Measurements from ENCODE around the gene CTNND1. TPM values are rescaled to one million over a fixed set of nuclear protein-coding genes. Genes with fewer than 3 reads are reported as not detected.

Gene CTNND1
- total and polyA plus RNA-seq, 9 of the 15 experiments (the other 6 are each of a cell fraction or from before 2014, with no cell fraction given) = 11.1 to 74.0 (median 43.3) TPM

GRCh38 chr11:57819252-57819979 lies 57.8 kb downstream of the CTNND1 start:
- 67% methylated on average over 7 of the region's 7 CpGs for WGBS (ENCODE audit: insufficient coverage, low coverage, missing lambda C conversion rate)
- DNase-seq (ENCODE audit: extremely low read depth in 1 of 4, low spot score in 3 of 4) (no peak), ATAC-seq (no peak), FAIRE-seq (no peak)
- Histone ChIP-seq H3K4me2 (ENCODE audit: insufficient read depth, low read length) (no peak overlapping the region), H3K27me3 (ENCODE audit: control insufficient read depth in 2 of 2, insufficient read depth in 2 of 2, low read length in 2 of 2) (no peaks in the 10 kb centered on the region), H3K36me3 (ENCODE audit: control insufficient read depth, insufficient read depth, low read length) (peaks cover 32% of the 10 kb centered on the region; the same call in 2 of the 3 replicates), H3K9me3 (replicated peaks; ENCODE audit: control insufficient read depth, insufficient read depth, low read depth, low read length) (no peaks in the 10 kb centered on the region), H4K20me1 (replicated peaks; ENCODE audit: control insufficient read depth, insufficient read depth, low read length) (no peaks in the 10 kb centered on the region), H3K79me2 (ENCODE audit: control insufficient read depth, insufficient read depth, low read length) (no peaks in the 10 kb centered on the region), H3K4me3 (no peak overlapping the region), H3K4me1 (replicated peaks in 1 of 2; ENCODE audit: control insufficient read depth in 2 of 2, insufficient read depth in 2 of 2, low read length in 2 of 2) (no peaks in the 10 kb centered on the region), H3K27ac (ENCODE audit: extremely low read depth, low read depth, low read length) (no peak overlapping the region), H3K9me1 (ENCODE audit: control insufficient read depth, insufficient read depth, low read length) (no peaks in the 10 kb centered on the region), H2AFZ (ENCODE audit: low read depth, low read length) (no peak overlapping the region), H3K9ac (ENCODE audit: insufficient read depth in 1 of 2, low read depth in 2 of 2, low read length in 2 of 2) (no peak overlapping the region)
- TF ChIP-seq POLR2AphosphoS2 (IDR thresholded peaks at IDR 0.05; ENCODE audit: low read length) (peak; percentile 68; the same call in 1 of the 2 replicates), KHSRP (IDR thresholded peaks at IDR 0.05) (no peak)
- CTCF ChIA-PET (ENCODE audit: low intra/inter-chr PET ratio) = no interaction called here
- in situ Hi-C loops (cut with MboI) = loop anchor here (25.0 kb wide), 1 partner anchor 693 kb away; the partner anchor contains the start of gene OR5B21
- BruUV-seq (replicated peaks) = no TSS peak
- intact Hi-C loops (cut with micrococcal nuclease) = no loop called here
- POLR2A ChIA-PET = interaction anchor here (0.6 to 0.9 kb wide), 5 partner anchors 9 to 499 kb away, joined by 3 read pairs; no protein-coding TSS in a partner anchor

- H3K9me1 ChIP-seq (ENCODE audit: control insufficient read depth, insufficient read depth, low read length) = no peaks in the 10 kb centered on the region
- 0% methylated on average over 1 of the region's 1 CpG for WGBS (ENCODE audit: insufficient coverage, low coverage, missing lambda C conversion rate)
- no TSS peak for BruUV-seq (replicated peaks)
- TF ChIP-seq IFI16 (CRISPR knock-in tag; IDR thresholded peaks at IDR 0.05) (no peak), DNMT1 (IDR thresholded peaks at IDR 0.05) (no peak), SIX5 (IDR thresholded peaks at IDR 0.05; ENCODE audit: borderline replicate concordance in 1 of 2, insufficient read depth in 1 of 2, low read depth in 1 of 2, low read length in 2 of 2) (no peak), ARID4B (CRISPR knock-in tag; IDR thresholded peaks at IDR 0.05) (no peak), FUS (optimal IDR thresholded peaks at IDR 0.05; ENCODE audit: low read depth, low read length) (no peak), SMAD2 (IDR thresholded peaks at IDR 0.05; ENCODE audit: low read depth, low read length) (no peak), ZNF586 (CRISPR knock-in tag; conservative IDR thresholded peaks at IDR 0.05) (no peak), GATAD2A (IDR thresholded peaks at IDR 0.05) (no peak), ZNF124 (CRISPR knock-in tag; IDR thresholded peaks at IDR 0.05) (no peak), ZNF354B (CRISPR knock-in tag; IDR thresholded peaks at IDR 0.05) (no peak)
These were observed 62.3 kb downstream of the CTNND1 start for GRCh38 chr11:57823859-57824258.

More at GRCh38 chr11:57823859-57824258, 62.3 kb downstream of the CTNND1 start:
- no peak for ATAC-seq
- no peak for FAIRE-seq
- Histone ChIP-seq H3K27ac (ENCODE audit: extremely low read depth, low read depth, low read length) (no peak overlapping the region), H4K20me1 (replicated peaks; ENCODE audit: control insufficient read depth, insufficient read depth, low read length) (no peaks in the 10 kb centered on the region), H3K9ac (ENCODE audit: insufficient read depth in 1 of 2, low read depth in 2 of 2, low read length in 2 of 2) (no peak overlapping the region), H3K9me3 (replicated peaks; ENCODE audit: control insufficient read depth, insufficient read depth, low read depth, low read length) (no peaks in the 10 kb centered on the region), H3K4me2 (ENCODE audit: insufficient read depth, low read length) (no peak overlapping the region), H3K36me3 (ENCODE audit: control insufficient read depth, insufficient read depth, low read length) (no peaks in the 10 kb centered on the region), H3K79me2 (ENCODE audit: control insufficient read depth, insufficient read depth, low read length) (no peaks in the 10 kb centered on the region), H3K4me1 (replicated peaks in 1 of 2; ENCODE audit: control insufficient read depth in 2 of 2, insufficient read depth in 2 of 2, low read length in 2 of 2) (no peaks in the 10 kb centered on the region), H3K27me3 (ENCODE audit: control insufficient read depth in 2 of 2, insufficient read depth in 2 of 2, low read length in 2 of 2) (peaks cover 0 to 5% of the 10 kb centered on the region in 2 experiments; a peak in 1 of 5 replicates), H2AFZ (ENCODE audit: low read depth, low read length) (no peak overlapping the region), H3K4me3 (no peak overlapping the region)
- in situ Hi-C loops (cut with MboI) = loop anchor here (25.0 kb wide), 1 partner anchor 688 kb away; the partner anchor contains the start of gene OR5B21
- ChIA-PET POLR2A (interaction anchor here (0.7 to 1.4 kb wide), 2 partner anchors 12 to 207 kb away, joined by 4 to 8 read pairs; no protein-coding TSS in a partner anchor), CTCF (ENCODE audit: low intra/inter-chr PET ratio) (no interaction called here)
- DNase-seq (ENCODE audit: extremely low read depth in 1 of 4, low spot score in 3 of 4) = no peak
- intact Hi-C loops (cut with micrococcal nuclease) = no loop called here

Measured in K562 (cell line).